ENCODE data around the gene PDZD2.
"Not testable (repeated sequence)": the region's sequence is repeated elsewhere in the genome, so short reads cannot be mapped to it uniquely, and the experiment has no call there.

The PDZD2 gene

DNA sequence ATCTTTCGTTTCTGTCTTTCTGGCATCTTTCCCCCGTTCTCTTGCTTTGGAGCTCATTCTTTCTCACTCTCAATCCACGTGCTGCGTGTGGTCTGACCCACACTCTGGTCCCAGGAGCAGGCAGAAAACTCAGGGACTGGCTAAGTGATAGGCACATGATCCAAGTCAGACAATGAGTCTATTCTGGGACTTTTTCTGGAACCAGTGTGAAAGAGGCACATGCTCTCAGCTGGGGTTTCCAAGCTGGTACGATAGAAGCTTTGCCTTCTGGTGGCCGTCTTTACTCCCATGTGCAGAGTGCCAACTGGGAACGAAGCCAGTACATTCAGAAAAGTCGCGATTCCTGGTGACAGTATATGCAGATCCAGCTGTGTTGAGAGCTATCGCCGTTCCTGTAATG lies 94.4 kb downstream of the PDZD2 start:
- DNase-seq (ENCODE audit: low read depth in 2 of 2) = no peak

GRCh38 chr5:31736127-31736526 lies 97.2 kb downstream of the PDZD2 start:
- no peak for DNase-seq (ENCODE audit: low read depth in 2 of 2)

- no peak for DNase-seq (ENCODE audit: low read depth in 2 of 2)
Observed at GRCh38 chr5:31738199-31738598, 99.3 kb downstream of the PDZD2 start.

DNA sequence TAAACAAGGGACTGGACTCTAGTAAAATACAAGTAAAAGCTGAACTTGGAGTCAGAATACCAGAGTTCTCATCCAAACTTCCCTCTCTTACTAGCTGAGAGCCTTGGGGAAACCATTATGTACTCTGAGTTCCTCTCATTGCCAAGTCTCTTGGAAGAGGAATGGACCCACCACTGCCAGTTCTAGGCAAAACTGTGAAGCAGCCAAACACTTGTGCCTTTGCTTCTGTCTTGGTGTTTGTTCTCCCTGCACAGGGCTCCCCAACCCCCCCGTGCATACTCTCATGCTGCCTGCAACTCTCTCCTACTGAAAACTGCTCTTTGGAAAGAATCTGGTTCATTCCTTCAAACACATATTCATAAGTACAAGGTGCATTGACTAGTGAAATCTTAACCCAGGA lies 102.6 kb downstream of the PDZD2 start:
- DNase-seq (ENCODE audit: low read depth in 2 of 2) = no peak

DNA sequence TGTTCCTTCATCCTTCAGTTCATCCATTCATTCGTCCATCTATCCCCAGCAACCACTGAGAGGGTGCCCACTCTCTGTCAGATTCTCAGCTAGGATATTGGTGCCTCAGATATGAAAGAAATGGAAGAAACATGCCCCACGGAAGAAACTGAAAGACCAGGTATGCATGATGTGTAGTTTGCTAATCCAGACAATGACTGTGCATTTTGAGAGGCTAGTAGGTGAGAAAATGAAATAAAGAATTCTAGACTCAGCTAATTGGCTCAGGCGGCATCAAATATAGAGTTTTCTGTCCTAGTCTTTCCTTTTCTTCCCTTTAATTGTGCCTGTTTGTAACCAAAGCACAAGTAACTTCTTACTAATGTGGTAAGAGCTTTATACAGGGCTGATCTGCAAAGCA lies 104.7 kb downstream of the PDZD2 start:
- no peak for DNase-seq (ENCODE audit: low read depth in 2 of 2)

- no peak for DNase-seq (ENCODE audit: low read depth in 2 of 2)
Observed at GRCh38 chr5:31748458-31749172, 109.7 kb downstream of the PDZD2 start.

GRCh38 chr5:31750215-31750614 lies 111.3 kb downstream of the PDZD2 start:
- DNase-seq (ENCODE audit: low read depth in 2 of 2) = no peak

DNA sequence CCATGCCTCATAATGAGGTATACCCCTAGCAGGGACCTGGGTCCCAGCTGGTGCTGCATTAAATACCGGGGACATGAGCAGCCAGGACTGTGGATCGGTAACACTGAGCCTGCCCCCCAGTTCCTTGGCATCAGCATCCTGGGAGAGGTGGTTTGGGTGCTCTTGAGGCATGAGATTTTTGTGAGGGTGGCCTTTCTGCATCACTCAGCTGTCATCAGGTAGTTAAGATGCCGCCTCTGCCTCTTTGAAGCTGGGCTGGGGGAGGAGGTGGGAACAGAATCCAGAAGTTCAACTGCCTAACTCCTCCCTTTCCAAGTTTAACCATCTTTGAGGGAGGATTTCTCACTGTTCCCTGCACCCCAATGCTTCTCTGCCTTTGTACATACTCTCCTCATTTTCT lies 112.7 kb downstream of the PDZD2 start:
- no peak for DNase-seq (ENCODE audit: low read depth in 2 of 2)

DNA sequence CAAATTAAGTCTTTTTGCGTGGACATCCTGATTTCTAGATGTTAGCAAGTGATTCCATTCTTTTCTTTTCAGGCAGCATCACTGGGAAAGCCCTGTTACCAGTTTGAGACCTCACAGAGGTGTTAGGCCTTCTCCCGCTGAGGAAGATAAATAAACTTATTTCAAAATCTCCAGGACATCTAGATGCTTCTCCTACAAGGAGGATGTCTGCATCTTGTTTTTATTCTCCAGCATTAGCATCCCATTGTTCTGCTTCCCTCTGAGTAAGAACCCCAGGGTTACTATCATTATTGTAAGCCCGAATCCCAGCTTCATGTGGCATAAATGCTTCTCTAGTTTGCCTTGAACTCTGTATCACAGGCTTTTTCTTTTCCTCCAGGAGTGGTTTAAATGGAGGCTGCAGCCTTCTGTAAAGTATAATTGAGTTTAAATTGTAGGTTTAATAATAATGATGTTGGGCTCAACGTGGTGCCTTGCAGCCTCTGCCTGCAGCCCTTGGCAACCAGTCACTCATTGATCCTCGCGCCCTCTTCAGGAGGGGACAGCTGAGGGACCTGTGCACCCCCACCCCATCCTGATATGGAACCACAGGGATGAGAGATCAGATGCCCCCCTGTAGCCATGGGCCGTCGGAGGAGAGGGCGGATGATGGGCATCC lies 114.9 kb downstream of the PDZD2 start:
- no peak for DNase-seq (ENCODE audit: low read depth in 2 of 2)

GRCh38 chr5:31754358-31754704 lies 115.4 kb downstream of the PDZD2 start:
- DNase-seq (ENCODE audit: low read depth in 2 of 2) = no peak

DNA sequence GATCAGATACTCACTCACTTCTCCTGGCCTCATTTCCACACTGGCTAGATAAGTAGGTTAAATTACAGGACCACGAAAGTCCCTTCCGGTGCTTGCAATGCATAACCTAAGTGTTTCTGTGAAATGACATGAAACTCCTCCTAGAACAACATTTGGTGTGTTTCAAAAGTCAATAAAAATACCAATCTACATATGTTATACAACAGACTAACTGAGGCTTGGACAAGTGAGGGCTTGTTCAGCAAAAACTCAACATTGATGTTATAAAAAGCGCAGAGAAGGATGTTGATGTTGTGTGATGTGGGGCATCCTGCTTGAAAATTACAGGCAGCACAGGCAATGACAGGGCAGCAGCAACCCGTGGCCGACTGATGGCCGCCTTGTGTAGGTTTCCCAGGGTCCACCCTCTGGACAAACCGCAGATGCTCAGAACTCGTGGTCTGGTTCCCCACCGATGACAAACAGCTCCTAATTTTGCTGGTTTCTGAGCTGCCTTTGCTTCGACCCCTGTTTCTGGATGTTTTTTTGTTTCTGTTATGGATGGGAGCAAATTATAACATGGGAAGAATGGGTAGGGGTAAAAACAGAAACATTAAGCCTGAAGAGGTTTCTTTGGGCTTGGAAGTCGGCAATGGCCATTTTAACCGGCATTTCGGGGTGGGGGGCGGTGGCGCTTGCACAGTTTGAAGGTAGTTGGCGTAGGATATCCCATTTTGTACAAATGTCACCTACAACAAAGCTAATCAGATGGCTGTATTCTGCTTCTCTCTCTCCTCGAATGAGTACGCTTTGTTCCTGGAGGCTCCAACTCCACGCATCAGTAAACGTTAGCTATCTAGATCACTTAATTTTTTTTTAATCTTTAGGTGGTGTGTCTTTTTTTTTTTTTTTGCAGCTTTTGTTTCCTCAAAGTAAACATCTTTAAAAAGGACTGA lies 116.1 kb downstream of the PDZD2 start:
- no peak for DNase-seq (ENCODE audit: low read depth in 2 of 2)

DNA sequence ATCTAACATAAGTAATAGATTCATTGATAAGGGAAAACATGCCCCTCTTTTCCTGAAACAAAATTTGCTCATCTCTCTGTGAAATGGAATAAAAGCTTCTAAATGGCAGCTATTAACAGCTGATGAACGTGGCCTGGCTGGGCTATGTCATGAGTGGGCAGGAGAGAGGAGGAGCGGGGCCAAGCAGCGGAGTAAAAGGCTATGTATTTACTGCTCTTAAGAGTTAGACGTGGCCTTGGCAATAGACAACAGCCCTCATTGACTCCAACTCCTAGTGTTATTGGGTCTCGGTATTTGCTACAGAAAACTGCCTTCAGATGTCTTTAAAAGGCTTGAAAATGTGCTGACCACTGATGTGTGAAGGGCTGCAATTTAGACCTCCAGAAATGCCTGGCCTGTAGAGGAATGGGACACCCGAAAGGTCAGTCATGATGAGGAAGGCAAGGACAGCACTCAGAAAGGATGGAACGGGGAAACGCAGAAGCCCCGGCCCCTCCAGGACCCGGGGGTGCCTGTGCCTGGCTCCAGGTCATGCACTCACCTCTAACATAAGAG lies 116.8 kb downstream of the PDZD2 start:
- no peak for DNase-seq (ENCODE audit: low read depth in 2 of 2)

GRCh38 chr5:31757806-31758205 lies 118.9 kb downstream of the PDZD2 start:
- no peak for DNase-seq (ENCODE audit: low read depth in 2 of 2)

GRCh38 chr5:31758803-31759425 lies 120.0 kb downstream of the PDZD2 start:
- no peak for DNase-seq (ENCODE audit: low read depth in 2 of 2)

GRCh38 chr5:31759925-31760324 lies 121.0 kb downstream of the PDZD2 start:
- no peak for DNase-seq (ENCODE audit: low read depth in 2 of 2)

- DNase-seq (ENCODE audit: low read depth in 2 of 2) = no peak
Observed at GRCh38 chr5:31761877-31762276, 122.9 kb downstream of the PDZD2 start.

DNA sequence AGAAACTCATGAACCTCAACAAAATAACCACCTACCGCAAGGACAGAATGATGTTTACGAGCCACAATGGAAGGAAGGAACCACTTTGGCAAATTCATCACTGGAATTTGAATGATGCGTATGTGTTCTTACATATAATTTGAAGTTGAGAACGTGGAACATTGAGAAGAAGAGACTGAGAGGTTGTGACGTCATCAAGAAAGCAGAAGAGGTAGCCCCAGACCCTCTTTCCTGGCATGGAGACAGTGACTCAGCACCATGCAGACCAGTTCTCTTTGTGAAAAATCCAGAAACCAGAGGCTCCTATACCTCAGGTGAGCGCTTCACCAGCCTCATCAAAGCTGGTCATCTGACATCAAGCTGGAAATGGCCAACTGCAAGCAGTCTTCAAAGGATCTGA lies 124.5 kb downstream of the PDZD2 start:
- DNase-seq (ENCODE audit: low read depth in 2 of 2) = no peak

GRCh38 chr5:31764687-31765086 lies 125.8 kb downstream of the PDZD2 start:
- not testable (repeated sequence) for DNase-seq (ENCODE audit: low read depth in 2 of 2)

- no peak for DNase-seq (ENCODE audit: low read depth in 2 of 2)
Observed at GRCh38 chr5:31767335-31768031, 128.6 kb downstream of the PDZD2 start.

DNA sequence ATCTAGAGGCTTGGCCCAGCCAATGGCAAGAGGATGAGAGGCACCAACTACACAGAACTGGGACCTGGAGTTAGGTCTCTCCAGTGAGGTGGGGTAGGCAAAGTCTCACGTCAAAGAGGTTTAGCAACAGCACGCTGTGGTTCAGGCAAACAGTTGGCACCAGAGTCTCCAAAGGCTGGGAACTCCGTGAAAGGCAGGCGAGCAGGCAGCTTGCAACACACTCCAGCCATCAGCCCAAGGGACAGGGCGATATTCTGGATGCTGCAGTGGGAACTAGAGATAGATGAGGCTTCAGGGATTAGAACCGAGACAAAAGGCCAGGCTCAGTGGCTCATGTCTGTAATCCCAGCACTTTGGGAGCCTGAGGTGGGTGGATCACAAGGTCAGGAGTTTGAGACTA lies 129.1 kb downstream of the PDZD2 start:
- no peak for DNase-seq (ENCODE audit: low read depth in 2 of 2)

DNA sequence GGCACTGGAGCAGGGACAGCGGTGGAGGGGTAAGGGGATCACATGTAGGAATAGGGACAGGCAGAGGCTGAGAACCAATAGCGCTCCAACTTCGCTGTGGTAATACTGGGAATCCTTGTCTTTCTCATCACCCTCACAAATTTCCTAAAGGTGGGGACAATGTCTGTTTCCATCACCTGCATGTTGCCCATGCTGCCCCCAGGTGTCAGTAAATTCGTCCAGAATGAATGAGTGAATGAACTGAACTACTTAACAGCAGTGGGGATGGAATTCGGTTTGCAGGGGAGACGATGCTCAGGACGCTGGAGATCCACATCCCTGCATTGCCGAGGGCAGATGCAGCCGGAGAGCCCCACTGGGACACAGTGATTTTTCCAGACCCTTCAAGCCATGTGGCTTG lies 129.9 kb downstream of the PDZD2 start:
- DNase-seq (ENCODE audit: low read depth in 2 of 2) = no peak
